HG02970 (cell line): ENCODE results near the gene FAM162B.
"Not testable (repeated sequence)": the region's sequence is repeated elsewhere in the genome, so short reads cannot be mapped to it uniquely, and the experiment has no call there.

Source experiments
- ATAC-seq: cut with Tn5 transposase; IDR thresholded peaks from one replicate; pipeline ENCODE4 v1.9.1; 2021; ENCODE audit warnings: mild to moderate bottlenecking, moderate library complexity, moderate number of reproducible peaks; ENCODE audit not compliant: unreplicated experiment, low FRiP score

FAM162B gene

DNA sequence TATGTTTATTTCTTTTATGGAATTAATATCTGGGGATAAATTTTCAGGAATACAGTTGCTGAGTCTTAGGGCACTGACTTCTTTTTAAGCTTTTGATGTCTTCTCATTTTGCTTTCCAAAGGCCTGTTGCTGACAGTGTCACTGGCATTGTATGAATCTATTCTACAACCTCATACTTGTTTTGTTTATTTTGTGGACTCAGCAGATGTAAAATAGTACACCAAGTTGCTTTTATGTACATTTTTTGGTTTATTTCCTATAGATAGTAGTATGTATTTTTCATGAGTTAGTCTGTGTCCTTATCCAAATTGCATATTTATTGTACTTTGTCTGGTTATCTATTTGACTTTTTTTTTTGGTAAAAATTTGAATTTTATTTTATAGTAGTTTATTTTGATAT is 35.0 kb downstream of the FAM162B start:
- no peak for ATAC-seq

DNA sequence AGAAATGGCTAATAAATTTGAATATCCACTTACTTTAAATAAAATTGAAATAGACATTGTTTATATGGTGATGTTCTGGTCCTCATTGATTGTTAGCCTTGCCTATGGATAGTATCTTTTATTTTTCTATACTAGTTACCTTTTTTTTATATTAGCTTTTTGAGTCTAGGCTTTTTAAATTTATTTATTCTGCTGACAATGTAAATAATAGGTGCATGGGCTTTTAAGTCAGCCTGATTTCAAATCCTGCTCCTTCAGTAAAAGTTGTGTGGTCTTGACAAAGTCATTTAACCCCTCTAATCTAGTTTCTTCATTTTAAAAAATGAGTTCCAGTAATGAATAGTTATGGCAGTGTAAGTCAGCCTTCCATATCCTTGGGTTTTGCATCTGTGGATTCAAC is 38.6 kb downstream of the FAM162B start:
- no peak for ATAC-seq

DNA sequence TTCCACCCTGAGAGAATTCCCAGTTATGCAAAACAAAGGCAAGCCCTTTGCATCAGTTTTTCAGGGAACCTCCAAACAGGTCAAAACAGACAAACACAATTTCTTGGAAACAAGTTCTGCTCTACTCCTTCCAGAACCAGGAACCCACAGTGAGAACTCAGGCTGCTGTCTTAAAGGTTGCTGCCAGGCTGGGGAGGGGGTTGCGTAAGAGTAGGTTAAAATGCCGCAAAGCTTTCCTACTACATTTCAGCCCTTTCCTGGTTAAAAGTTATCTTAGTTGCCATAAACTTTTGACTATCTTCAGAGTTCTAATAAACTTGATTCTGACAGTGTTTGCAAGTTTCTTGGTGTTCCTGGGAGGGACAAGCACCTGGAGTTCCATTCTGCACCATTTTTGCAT is 50.8 kb downstream of the FAM162B start:
- no peak for ATAC-seq

DNA sequence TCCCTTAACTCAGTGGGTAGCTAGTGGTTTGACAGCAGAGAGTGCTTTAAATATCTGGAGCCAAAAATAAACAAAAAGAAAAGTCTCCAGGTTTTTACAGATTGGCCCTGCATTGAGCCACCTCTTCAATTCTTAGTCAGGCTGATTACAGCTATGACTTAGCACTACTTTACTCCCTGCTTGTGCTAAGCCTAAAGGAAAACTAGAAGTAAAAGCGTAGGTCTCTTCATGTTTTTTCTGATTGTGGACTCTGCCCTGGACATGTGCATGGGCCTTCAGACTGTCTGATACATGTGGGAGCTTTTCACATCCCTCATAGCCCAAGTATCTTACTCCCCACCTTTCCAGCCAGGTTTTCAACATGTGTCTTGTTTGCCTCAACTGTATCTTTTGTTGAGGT is 51.2 kb downstream of the FAM162B start:
- ATAC-seq, result no peak

DNA sequence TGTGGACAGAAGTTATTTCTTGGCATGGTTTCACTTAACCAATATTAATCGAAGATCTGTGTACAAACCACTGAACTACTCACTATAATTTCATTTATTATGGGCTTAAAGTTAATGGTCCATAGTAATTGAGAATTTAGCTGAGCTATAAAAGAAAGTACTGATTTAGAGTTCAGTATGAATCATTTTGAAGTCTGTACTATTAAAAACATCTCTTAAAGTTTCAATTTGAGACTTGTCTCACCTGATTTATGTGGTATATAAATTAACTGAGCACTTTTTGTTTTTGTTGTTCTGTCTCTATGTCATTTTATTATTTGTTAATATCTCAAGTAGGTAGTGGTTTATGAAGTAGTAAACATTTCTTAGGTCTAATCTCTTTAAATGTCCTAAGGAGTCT is 59.6 kb downstream of the FAM162B start:
- ATAC-seq, result no peak

DNA sequence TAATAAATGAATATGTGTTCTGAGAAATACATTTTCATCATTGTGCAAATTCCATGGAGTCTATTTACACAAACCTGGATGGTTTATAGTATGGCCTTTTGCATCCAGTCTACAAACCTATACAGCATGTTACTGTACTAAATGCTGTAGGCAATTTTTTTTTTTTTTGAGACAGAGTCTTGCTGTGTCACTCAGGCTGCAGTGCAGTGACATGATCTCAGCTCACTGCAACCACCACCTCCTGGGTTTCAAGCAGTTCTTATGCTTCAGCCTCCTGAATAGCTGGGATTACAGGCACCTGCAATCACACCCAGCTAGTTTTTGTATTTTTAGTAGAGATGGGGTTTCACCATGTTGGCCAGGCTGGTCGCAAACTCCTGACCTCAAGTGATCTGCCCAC is 61.6 kb downstream of the FAM162B start:
- ATAC-seq, result not testable (repeated sequence)
